HepG2 (cell line): Measurements from ENCODE around the gene TSPAN9. TPM values are rescaled to one million over a fixed set of nuclear protein-coding genes. Genes with fewer than 3 reads are reported as not detected.

Experiments
- CBX5 ChIP-seq: sonication (generic); formaldehyde crosslinking; IDR thresholded peaks from 2 replicates; pipeline ENCODE4 v1.4.0; 2020; ENCODE audit warnings: missing genetic modification reagents, borderline replicate concordance
- DZIP1 ChIP-seq: sonication (generic); formaldehyde crosslinking; IDR thresholded peaks from 2 replicates; pipeline ENCODE4 v1.5.0; 2020; ENCODE audit warnings: mild to moderate bottlenecking, missing genetic modification reagents
- FOXJ3 ChIP-seq: sonication (generic); formaldehyde crosslinking; IDR thresholded peaks from 2 replicates; pipeline ENCODE4 v1.4.0; 2020; ENCODE audit warnings: missing genetic modification reagents, mild to moderate bottlenecking, borderline replicate concordance
- HNRNPL ChIP-seq: fragments of 200-400 bp; formaldehyde crosslinking; IDR thresholded peaks from 2 replicates; pipeline ENCODE4 v1.6.1; 2017; ENCODE audit warnings: mild to moderate bottlenecking, low read depth, low read length
- JUNB ChIP-seq: sonication (generic); formaldehyde crosslinking; IDR thresholded peaks from 2 replicates; pipeline ENCODE4 v1.8.0; 2022; ENCODE audit warnings: missing genetic modification reagents, mild to moderate bottlenecking, borderline replicate concordance
- MEIS1 ChIP-seq: sonication (generic); formaldehyde crosslinking; IDR thresholded peaks from 2 replicates; pipeline ENCODE4 v1.9.0; 2021; ENCODE audit warnings: mild to moderate bottlenecking, missing genetic modification reagents, moderate library complexity, borderline replicate concordance
- NFKBIZ ChIP-seq: IDR thresholded peaks from 2 replicates; pipeline ENCODE4 v1.6.1; 2018; ENCODE audit warnings: missing genetic modification reagents, missing compliant biosample characterization
- POLR2A ChIP-seq, 2 experiments: IDR thresholded peaks; 2 replicates each; pipeline ENCODE4 v1.6.1; 2011; ENCODE audit warnings: low read depth in 2 of 2, low read length in 2 of 2, mild to moderate bottlenecking in 1 of 2, moderate library complexity in 1 of 2; ENCODE audit not compliant: insufficient read depth in 1 of 2
- PRDM15 ChIP-seq: sonication (generic); formaldehyde crosslinking; IDR thresholded peaks from 2 replicates; pipeline ENCODE4 v1.4.0; 2020; ENCODE audit warnings: missing genetic modification reagents
- SALL2 ChIP-seq: sonication (generic); formaldehyde crosslinking; IDR thresholded peaks from 2 replicates; pipeline ENCODE4 v1.8.1; 2023; ENCODE audit warnings: mild to moderate bottlenecking, missing genetic modification reagents, inconsistent platforms
- SSRP1 ChIP-seq: IDR thresholded peaks from 2 replicates; pipeline ENCODE4 v1.6.1; 2016; ENCODE audit warnings: control low read depth
- YEATS2 ChIP-seq: sonication (generic); formaldehyde crosslinking; IDR thresholded peaks from 2 replicates; pipeline ENCODE4 v1.4.0; 2020; ENCODE audit warnings: missing genetic modification reagents, borderline replicate concordance
- ZNF280D ChIP-seq: sonication (generic); formaldehyde crosslinking; IDR thresholded peaks from 2 replicates; pipeline ENCODE4 v1.5.1; 2020; ENCODE audit warnings: mild to moderate bottlenecking, missing genetic modification reagents
- ZNF362 ChIP-seq: sonication (generic); formaldehyde crosslinking; IDR thresholded peaks from 2 replicates; pipeline ENCODE4 v1.4.0; 2020; ENCODE audit warnings: missing genetic modification reagents, mild to moderate bottlenecking, borderline replicate concordance
- ZNF382 ChIP-seq: sonication (generic); formaldehyde crosslinking; IDR thresholded peaks from 2 replicates; pipeline ENCODE4 v1.5.0; 2020; ENCODE audit warnings: missing genetic modification reagents, mild to moderate bottlenecking, borderline replicate concordance
- ZNF773 ChIP-seq: sonication (generic); formaldehyde crosslinking; IDR thresholded peaks from 2 replicates; pipeline ENCODE4 v1.4.0; 2020; ENCODE audit warnings: missing genetic modification reagents, borderline replicate concordance
- ZNF781 ChIP-seq: sonication (generic); formaldehyde crosslinking; IDR thresholded peaks from 2 replicates; pipeline ENCODE4 v1.5.1; 2020; ENCODE audit warnings: borderline replicate concordance, mild to moderate bottlenecking, missing genetic modification reagents; ENCODE audit errors: not compliant biosample characterization
- polyA plus RNA-seq, 8 experiments: library from polyadenylated mRNA; depleted of rRNA in 3 of 8; stranded (reverse) in 7 of 8; unstranded in 1 of 8; fragments of >200 nt; fragmentation: Illumina TruSeq in 4 of 8; extraction: Trizol in 4 of 8; gene quantifications; 2 replicates each; pipeline versions ENCODE4 v1.2.1 to v1.2.3, GENCODE V29; 2011 to 2016; ENCODE audit warnings: low read depth in 4 of 8, missing spikeins in 1 of 8, mixed read lengths in 1 of 8; ENCODE audit not compliant: insufficient read depth in 1 of 8
- total RNA-seq, 5 experiments: library from RNA; depleted of rRNA; stranded (reverse); fragments of >200 nt; fragmentation: Illumina TruSeq; extraction: Trizol; gene quantifications; 2 replicates each; pipeline ENCODE4 v1.2.3, GENCODE V29; 2016; ENCODE audit warnings: low read depth in 1 of 5

The TSPAN9 gene
- total and polyA plus RNA-seq, 2 of the 13 experiments (the other 11 are each of a cell fraction or from before 2014, with no cell fraction given): 18.1 to 42.3 TPM

GRCh38 chr12:3165078-3165980, 88.2 kb downstream of the TSPAN9 start (continued):
- no peak for TF ChIP-seq SSRP1 (CRISPR knock-in tag)
- TF ChIP-seq NFKBIZ: 0 out of 2 replicates have a peak, but pooled peaks have one; percentile 35
- no peak for TF ChIP-seq POLR2A (IDR thresholded peaks at IDR 0.05; ENCODE audit: insufficient read depth in 1 of 2, low read depth in 2 of 2, low read length in 2 of 2)
- TF ChIP-seq YEATS2 (CRISPR knock-in tag): 0 out of 2 replicates have a peak, but pooled peaks have one; percentile 37
- no peak for TF ChIP-seq HNRNPL
- no peak for TF ChIP-seq ZNF382 (CRISPR knock-in tag)
- 0 out of 2 replicates have a peak, but pooled peaks have one; percentile 29 for TF ChIP-seq ZNF362 (CRISPR knock-in tag)
- no peak for TF ChIP-seq FOXJ3 (CRISPR knock-in tag)
- 0 out of 2 replicates have a peak, but pooled peaks have one; percentile 23 for TF ChIP-seq ZNF280D
- TF ChIP-seq SALL2 (CRISPR knock-in tag): no peak
- TF ChIP-seq CBX5 (CRISPR knock-in tag): no peak; the same call in 1 of the 2 replicates
- no peak for TF ChIP-seq DZIP1 (CRISPR knock-in tag)
- TF ChIP-seq ZNF773 (CRISPR knock-in tag): no peak
- TF ChIP-seq ZNF781 (CRISPR knock-in tag): no peak
- TF ChIP-seq MEIS1 (CRISPR knock-in tag): peak; percentile 65; the same call in 1 of the 2 replicates
- no peak for TF ChIP-seq PRDM15 (CRISPR knock-in tag)
- TF ChIP-seq JUNB: no peak
